22Rv1 (cell line): ENCODE data around the gene PC.
"Not testable (repeated sequence)": the region's sequence is repeated elsewhere in the genome, so short reads cannot be mapped to it uniquely, and the experiment has no call there.

Experiments
- ZFX ChIP-seq: fragments of 450-650 bp; IDR thresholded peaks from 2 replicates; pipeline ENCODE4 v1.6.1; 2017; ENCODE audit warnings: antibody characterized with exemption, borderline replicate concordance
- TF ChIP-seq, protein P1 (sequence below): fragments of 450-650 bp; IDR thresholded peaks from 2 replicates; pipeline ENCODE4 v1.5.1; 2017; ENCODE audit warnings: mild to moderate bottlenecking

DNA sequence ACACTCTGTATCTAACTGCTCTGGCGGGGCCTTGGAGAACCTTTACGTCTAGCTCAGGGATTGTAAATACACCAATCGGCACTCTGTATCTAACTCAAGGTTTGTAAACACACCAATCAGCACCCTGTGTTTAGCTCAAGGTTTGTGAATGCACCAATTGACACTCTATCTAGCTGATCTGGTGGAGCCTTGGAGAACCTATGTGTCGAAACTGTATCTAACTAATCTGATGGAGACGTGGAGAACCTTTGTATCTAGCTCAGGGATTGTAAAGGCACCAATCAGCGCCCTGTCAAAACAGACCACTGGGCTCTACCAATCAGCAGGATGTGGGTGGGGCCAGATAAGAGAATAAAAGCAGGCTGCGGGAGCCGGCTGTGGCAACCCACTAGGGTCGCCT, 31.2 kb upstream of the PC start:
- TF ChIP-seq, protein P1, sequence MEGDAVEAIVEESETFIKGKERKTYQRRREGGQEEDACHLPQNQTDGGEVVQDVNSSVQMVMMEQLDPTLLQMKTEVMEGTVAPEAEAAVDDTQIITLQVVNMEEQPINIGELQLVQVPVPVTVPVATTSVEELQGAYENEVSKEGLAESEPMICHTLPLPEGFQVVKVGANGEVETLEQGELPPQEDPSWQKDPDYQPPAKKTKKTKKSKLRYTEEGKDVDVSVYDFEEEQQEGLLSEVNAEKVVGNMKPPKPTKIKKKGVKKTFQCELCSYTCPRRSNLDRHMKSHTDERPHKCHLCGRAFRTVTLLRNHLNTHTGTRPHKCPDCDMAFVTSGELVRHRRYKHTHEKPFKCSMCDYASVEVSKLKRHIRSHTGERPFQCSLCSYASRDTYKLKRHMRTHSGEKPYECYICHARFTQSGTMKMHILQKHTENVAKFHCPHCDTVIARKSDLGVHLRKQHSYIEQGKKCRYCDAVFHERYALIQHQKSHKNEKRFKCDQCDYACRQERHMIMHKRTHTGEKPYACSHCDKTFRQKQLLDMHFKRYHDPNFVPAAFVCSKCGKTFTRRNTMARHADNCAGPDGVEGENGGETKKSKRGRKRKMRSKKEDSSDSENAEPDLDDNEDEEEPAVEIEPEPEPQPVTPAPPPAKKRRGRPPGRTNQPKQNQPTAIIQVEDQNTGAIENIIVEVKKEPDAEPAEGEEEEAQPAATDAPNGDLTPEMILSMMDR = not testable (repeated sequence)
- not testable (repeated sequence) for TF ChIP-seq ZFX
